ENCODE data around the gene ADAMTS16. TPM values are rescaled to one million over a fixed set of nuclear protein-coding genes. Genes with fewer than 3 reads are reported as not detected.

The ADAMTS16 gene
- total and polyA plus RNA-seq, 11 donors, result 0.05 to 4.7 (median 0.16) TPM; not detected in 8

- H3K9me3 ChIP-seq, result peaks cover 0 to 9% (median 0%) of the 10 kb centered on the region in 12 donors
- no peaks in the 10 kb centered on the region for H3K36me3 ChIP-seq
- no peak for TF ChIP-seq CTCF (IDR thresholded peaks at IDR 0.05)
- peaks cover 0 to 5% (median 0%) of the 10 kb centered on the region in 12 donors for H3K4me1 ChIP-seq
- ATAC-seq (no peak), DNase-seq (no peak)
- H3K27ac ChIP-seq, result peak overlapping the region in 1 of 12 donors; percentile 2
- H3K27me3 ChIP-seq, result no peaks in the 10 kb centered on the region
- 36 to 69% (median 54%) methylated on average over 1 of the region's 1 CpG for WGBS, 4 donors
- intact Hi-C loops (cut with DNase I), result no loop called here
- H3K4me3 ChIP-seq, result no peak overlapping the region
Observed at GRCh38 chr5:5155617-5156016, 15.5 kb downstream of the ADAMTS16 start.

- WGBS, 4 donors, result 66 to 73% (median 69%) methylated on average over 3 of the region's 3 CpGs
- Histone ChIP-seq H3K36me3 (no peaks in the 10 kb centered on the region), H3K4me1 (peaks cover 0 to 5% (median 0%) of the 10 kb centered on the region in 12 donors), H3K9me3 (peaks cover 0 to 9% (median 0%) of the 10 kb centered on the region in 12 donors), H3K27me3 (no peaks in the 10 kb centered on the region), H3K4me3 (no peak overlapping the region), H3K27ac (no peak overlapping the region)
- intact Hi-C loops (cut with DNase I), result no loop called here
- DNase-seq (no peak), ATAC-seq (peak in 3 of 4 donors; percentile 13 to 74 (median 45))
- TF ChIP-seq POLR2A (IDR thresholded peaks at IDR 0.05) (no peak), CTCF (IDR thresholded peaks at IDR 0.05) (no peak)
Observed at GRCh38 chr5:5156471-5157082, 16.4 kb downstream of the ADAMTS16 start.

- DNase-seq (no peak), ATAC-seq (no peak)
- TF ChIP-seq CTCF (IDR thresholded peaks at IDR 0.05) (no peak), POLR2A (IDR thresholded peaks at IDR 0.05) (no peak)
- peaks cover 0 to 5% (median 0%) of the 10 kb centered on the region in 12 donors for H3K4me1 ChIP-seq
- 91 to 97% (median 96%) methylated on average over 1 of the region's 1 CpG for WGBS, 4 donors
- intact Hi-C loops (cut with DNase I), result no loop called here
- no peaks in the 10 kb centered on the region for H3K36me3 ChIP-seq
- H3K27ac ChIP-seq, result no peak overlapping the region
- no peaks in the 10 kb centered on the region for H3K27me3 ChIP-seq
- peaks cover 0 to 9% (median 0%) of the 10 kb centered on the region in 12 donors for H3K9me3 ChIP-seq
- no peak overlapping the region for H3K4me3 ChIP-seq
Observed at GRCh38 chr5:5158472-5158895, 18.4 kb downstream of the ADAMTS16 start.

- no peak for TF ChIP-seq POLR2A (IDR thresholded peaks at IDR 0.05)
- no peak for TF ChIP-seq CTCF (IDR thresholded peaks at IDR 0.05)
- H3K27ac ChIP-seq, result no peak overlapping the region
- no peaks in the 10 kb centered on the region for H3K27me3 ChIP-seq
- WGBS, 4 donors, result 63 to 67% (median 65%) methylated on average over 5 of the region's 5 CpGs
- no peak for ATAC-seq
- H3K9me3 ChIP-seq, result peaks cover 0 to 9% (median 0%) of the 10 kb centered on the region in 12 donors
- H3K36me3 ChIP-seq, result no peaks in the 10 kb centered on the region
- H3K4me3 ChIP-seq, result no peak overlapping the region
- peaks cover 0 to 5% (median 0%) of the 10 kb centered on the region in 12 donors for H3K4me1 ChIP-seq
- intact Hi-C loops (cut with DNase I), result no loop called here
- DNase-seq, result no peak
Observed at GRCh38 chr5:5159282-5160103, 19.4 kb downstream of the ADAMTS16 start.
